Endothelial cell of umbilical vein (primary cell): ENCODE measurements around the gene ZBTB7C.

Experiments used
- EZH2 ChIP-seq: IDR thresholded peaks from 2 replicates; pipeline ENCODE4 v1.6.1; 2012; ENCODE audit warnings: borderline replicate concordance, low read depth, mild to moderate bottlenecking, moderate library complexity, low read length, inconsistent platforms; ENCODE audit not compliant: severe bottlenecking
- JUN ChIP-seq: IDR thresholded peaks from 2 replicates; pipeline ENCODE4 v1.6.1; 2011; ENCODE audit warnings: borderline replicate concordance, low read depth; ENCODE audit not compliant: insufficient read length, insufficient read depth
- POLR2A ChIP-seq: IDR thresholded peaks from 2 replicates; pipeline ENCODE4 v1.6.1; 2012; ENCODE audit warnings: low read depth, mild to moderate bottlenecking, control low read depth, low read length
- POLR2AphosphoS5 ChIP-seq: IDR thresholded peaks from 2 replicates; pipeline ENCODE4 v1.6.1; 2012; ENCODE audit warnings: low read depth, mild to moderate bottlenecking, control low read depth, low read length, moderate library complexity; ENCODE audit not compliant: insufficient read depth
- TF ChIP-seq, protein P1 (sequence below), 2 donors: IDR thresholded peaks; 1 replicate in 1 of 2; 2 replicates in 1 of 2; pipeline ENCODE4 v1.5.1; 2011; ENCODE audit warnings: low read length in 2 of 2, mild to moderate bottlenecking in 2 of 2, moderate library complexity in 2 of 2, control low read depth in 1 of 2, inconsistent platforms in 1 of 2, low read depth in 1 of 2; ENCODE audit not compliant: insufficient read depth in 1 of 2; ENCODE audit errors: extremely low read depth in 1 of 2
- TF ChIP-seq, protein P2 (sequence below): IDR thresholded peaks from 2 replicates; pipeline ENCODE4 v1.6.1; 2011; ENCODE audit not compliant: insufficient read depth, insufficient read length

- TF ChIP-seq, protein P1, sequence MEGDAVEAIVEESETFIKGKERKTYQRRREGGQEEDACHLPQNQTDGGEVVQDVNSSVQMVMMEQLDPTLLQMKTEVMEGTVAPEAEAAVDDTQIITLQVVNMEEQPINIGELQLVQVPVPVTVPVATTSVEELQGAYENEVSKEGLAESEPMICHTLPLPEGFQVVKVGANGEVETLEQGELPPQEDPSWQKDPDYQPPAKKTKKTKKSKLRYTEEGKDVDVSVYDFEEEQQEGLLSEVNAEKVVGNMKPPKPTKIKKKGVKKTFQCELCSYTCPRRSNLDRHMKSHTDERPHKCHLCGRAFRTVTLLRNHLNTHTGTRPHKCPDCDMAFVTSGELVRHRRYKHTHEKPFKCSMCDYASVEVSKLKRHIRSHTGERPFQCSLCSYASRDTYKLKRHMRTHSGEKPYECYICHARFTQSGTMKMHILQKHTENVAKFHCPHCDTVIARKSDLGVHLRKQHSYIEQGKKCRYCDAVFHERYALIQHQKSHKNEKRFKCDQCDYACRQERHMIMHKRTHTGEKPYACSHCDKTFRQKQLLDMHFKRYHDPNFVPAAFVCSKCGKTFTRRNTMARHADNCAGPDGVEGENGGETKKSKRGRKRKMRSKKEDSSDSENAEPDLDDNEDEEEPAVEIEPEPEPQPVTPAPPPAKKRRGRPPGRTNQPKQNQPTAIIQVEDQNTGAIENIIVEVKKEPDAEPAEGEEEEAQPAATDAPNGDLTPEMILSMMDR (IDR thresholded peaks at IDR 0.05; ENCODE audit: extremely low read depth in 1 of 2, insufficient read depth in 1 of 2, low read depth in 1 of 2, low read length in 2 of 2) = no peak
- TF ChIP-seq EZH2 (no peak), POLR2AphosphoS5 (no peak), POLR2A (no peak), JUN (no peak)
- TF ChIP-seq, protein P2, sequence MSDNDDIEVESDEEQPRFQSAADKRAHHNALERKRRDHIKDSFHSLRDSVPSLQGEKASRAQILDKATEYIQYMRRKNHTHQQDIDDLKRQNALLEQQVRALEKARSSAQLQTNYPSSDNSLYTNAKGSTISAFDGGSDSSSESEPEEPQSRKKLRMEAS = no peak
These were observed 70.3 kb downstream of the ZBTB7C start for GRCh38 chr18:48338915-48339314.
